ENCODE results near the gene EXOC4. TPM values are rescaled to one million over a fixed set of nuclear protein-coding genes. Genes with fewer than 3 reads are reported as not detected.

Gene EXOC4
- total RNA-seq, 1 experiment from 2014 or later, result 71.0 TPM

GRCh38 chr7:133789974-133790373 is 537.1 kb downstream of the EXOC4 start:
- in situ Hi-C loops (cut with HindIII; ENCODE audit: low pct_unique_long_range_greater_than_20kb, low sequenced_read_pairs) (no loop called here), intact Hi-C loops (cut with micrococcal nuclease; ENCODE audit: unreplicated experiment) (no loop called here)
- Histone ChIP-seq H3K4me3 (ENCODE audit: low read depth in 2 of 2, low read length in 2 of 2) (no peak overlapping the region), H3K27me3 (ENCODE audit: control insufficient read depth, insufficient read depth, low read length) (no peaks in the 10 kb centered on the region), H3K27ac (ENCODE audit: low read length) (no peak overlapping the region), H3K36me3 (ENCODE audit: control insufficient read depth, insufficient read depth, low read length) (no peaks in the 10 kb centered on the region), H3K4me1 (ENCODE audit: control insufficient read depth, insufficient read depth, low read length) (no peaks in the 10 kb centered on the region), H3K9me3 (ENCODE audit: control insufficient read depth, insufficient read depth, low read depth, low read length) (no peaks in the 10 kb centered on the region)
- POLR2A ChIA-PET, result no interaction called here
- no peak for TF ChIP-seq CTCF (IDR thresholded peaks at IDR 0.05)
- no peak for TF ChIP-seq POLR2AphosphoS5 (IDR thresholded peaks at IDR 0.05; ENCODE audit: low read depth, low read length)
- TF ChIP-seq REST (IDR thresholded peaks at IDR 0.05; ENCODE audit: insufficient read depth in 1 of 2, low read depth in 2 of 2, low read length in 1 of 2), result no peak
- no peak for TF ChIP-seq SIN3A (IDR thresholded peaks at IDR 0.05; ENCODE audit: borderline replicate concordance, insufficient read depth, low read depth, low read length)
- no peak for TF ChIP-seq TCF7L2 (IDR thresholded peaks at IDR 0.05; ENCODE audit: low read depth, low read length)
- ATAC-seq (no peak), DNase-seq (ENCODE audit: low read depth, low spot score) (no peak)
- CTCF ChIA-PET, result no interaction called here
- BruUV-seq (replicated peaks), result no TSS peak

GRCh38 chr7:133790911-133791310 is 538.0 kb downstream of the EXOC4 start:
- intact Hi-C loops (cut with micrococcal nuclease; ENCODE audit: unreplicated experiment) (no loop called here), in situ Hi-C loops (cut with HindIII; ENCODE audit: low pct_unique_long_range_greater_than_20kb, low sequenced_read_pairs) (no loop called here)
- TF ChIP-seq SIN3A (IDR thresholded peaks at IDR 0.05; ENCODE audit: borderline replicate concordance, insufficient read depth, low read depth, low read length) (no peak), TCF7L2 (IDR thresholded peaks at IDR 0.05; ENCODE audit: low read depth, low read length) (no peak), POLR2AphosphoS5 (IDR thresholded peaks at IDR 0.05; ENCODE audit: low read depth, low read length) (no peak), CTCF (IDR thresholded peaks at IDR 0.05) (no peak), REST (IDR thresholded peaks at IDR 0.05; ENCODE audit: insufficient read depth in 1 of 2, low read depth in 2 of 2, low read length in 1 of 2) (no peak)
- BruUV-seq (replicated peaks), result no TSS peak
- Histone ChIP-seq H3K4me1 (ENCODE audit: control insufficient read depth, insufficient read depth, low read length) (no peaks in the 10 kb centered on the region), H3K36me3 (ENCODE audit: control insufficient read depth, insufficient read depth, low read length) (no peaks in the 10 kb centered on the region), H3K27ac (ENCODE audit: low read length) (no peak overlapping the region), H3K4me3 (ENCODE audit: low read depth in 2 of 2, low read length in 2 of 2) (no peak overlapping the region), H3K27me3 (ENCODE audit: control insufficient read depth, insufficient read depth, low read length) (no peaks in the 10 kb centered on the region), H3K9me3 (ENCODE audit: control insufficient read depth, insufficient read depth, low read depth, low read length) (no peaks in the 10 kb centered on the region)
- ATAC-seq (no peak), DNase-seq (ENCODE audit: low read depth, low spot score) (no peak)
- ChIA-PET CTCF (no interaction called here), POLR2A (no interaction called here)

Data from Panc1 (cell line).